B cell (primary cell): ENCODE measurements around the gene CCDC13. TPM values are rescaled to one million over a fixed set of nuclear protein-coding genes. Genes with fewer than 3 reads are reported as not detected.

Experiments used
- ATAC-seq: fragments of 200-7000 bp; cut with Tn5 transposase; one replicate; pipeline ENCODE4 v1.10.0; 2021; ENCODE audit warnings: low read depth, mild to moderate bottlenecking, moderate number of reproducible peaks, moderate library complexity
- CTCF ChIA-PET: fragments of 350-600 bp; sonication (Branson Sonifier 250); formaldehyde crosslinking; loops from one replicate; lab custom pipeline; 2021; ENCODE audit warnings: antibody characterized with exemption, inconsistent platforms; lab: Charles Lee
- POLR2A ChIA-PET: fragments of 350-600 bp; sonication (Branson Sonifier 250); formaldehyde crosslinking; loops from one replicate; lab custom pipeline; 2021; ENCODE audit warnings: antibody characterized with exemption; lab: Charles Lee
- DNase-seq: peaks from one replicate; pipeline ENCODE4 v3.0.0; 2013
- H2AFZ ChIP-seq: 2 replicates; pipeline ENCODE4 v1.6.1; 2012; ENCODE audit warnings: mild to moderate bottlenecking, low read depth, low read length; ENCODE audit not compliant: insufficient read depth, poor library complexity, severe bottlenecking
- H3K27ac ChIP-seq, 2 donors: 1 replicate in 1 of 2; 2 replicates in 1 of 2; pipeline ENCODE4 v1.5.1; 2012 to 2013; ENCODE audit warnings: low read length in 2 of 2, mild to moderate bottlenecking in 2 of 2, moderate library complexity in 1 of 2
- H3K27me3 ChIP-seq, 4 experiments: fragments of 200-600 bp in 1 of 4; sonication (generic) in 1 of 4; replicated peaks in 1 of 4; 1 replicate in 2 of 4; 2 replicates in 2 of 4; pipeline versions ENCODE4 v1.6.1 to v1.7.0; 2013 to 2016; ENCODE audit warnings: low read length in 3 of 4, mild to moderate bottlenecking in 2 of 4, mixed read lengths in 1 of 4, moderate library complexity in 1 of 4; ENCODE audit not compliant: insufficient read depth in 4 of 4, control insufficient read depth in 3 of 4; ENCODE audit errors: control extremely low read depth in 1 of 4
- H3K36me3 ChIP-seq, 2 experiments: replicated peaks in 1 of 2; 1 replicate in 1 of 2; 2 replicates in 1 of 2; pipeline versions ENCODE4 v1.6.1 to v1.7.1; 2013; ENCODE audit warnings: low read length in 1 of 2; ENCODE audit not compliant: insufficient read depth in 2 of 2, control insufficient read depth in 1 of 2; ENCODE audit errors: control extremely low read depth in 1 of 2, extremely low read depth in 1 of 2
- H3K4me1 ChIP-seq, 2 donors: fragments of 200-600 bp in 1 of 2; sonication (generic) in 1 of 2; 1 replicate in 1 of 2; 2 replicates in 1 of 2; pipeline versions ENCODE4 v1.5.1 to v1.6.1; 2013 to 2017; ENCODE audit warnings: low read length in 2 of 2; ENCODE audit not compliant: control insufficient read depth in 2 of 2, insufficient read depth in 2 of 2
- H3K4me2 ChIP-seq: replicated peaks from 2 replicates; pipeline ENCODE3; 2012; ENCODE audit warnings: mild to moderate bottlenecking, low read depth, low read length; ENCODE audit not compliant: poor library complexity, severe bottlenecking
- H3K4me3 ChIP-seq, 5 experiments: fragments of 200-600 bp in 1 of 5; sonication (generic) in 1 of 5; 1 replicate in 3 of 5; 2 replicates in 2 of 5; pipeline versions ENCODE4 v1.5.1 to v1.7.0; 2011 to 2016; ENCODE audit warnings: low read length in 4 of 5, mild to moderate bottlenecking in 4 of 5, low read depth in 2 of 5, control low read depth in 1 of 5, moderate library complexity in 1 of 5; ENCODE audit not compliant: insufficient read depth in 1 of 5; ENCODE audit errors: control extremely low read depth in 1 of 5, extremely low read depth in 1 of 5
- H3K79me2 ChIP-seq: fragments of 200-600 bp; sonication (generic); one replicate; pipeline ENCODE4 v1.6.0; 2016; ENCODE audit warnings: low read length; ENCODE audit not compliant: control insufficient read depth, insufficient read depth
- H3K9ac ChIP-seq: fragments of 200-600 bp; sonication (generic); 2 replicates; pipeline ENCODE4 v1.6.1; 2017; ENCODE audit warnings: mild to moderate bottlenecking, low read length, moderate library complexity
- H3K9me3 ChIP-seq, 3 donors: one replicate each; pipeline versions ENCODE4 v1.6.1 to v1.7.1; 2013; ENCODE audit warnings: low read length in 2 of 3; ENCODE audit not compliant: control insufficient read depth in 2 of 3, insufficient read depth in 1 of 3; ENCODE audit errors: control extremely low read depth in 1 of 3
- H4K20me1 ChIP-seq: 2 replicates; pipeline ENCODE4 v1.6.0; 2012; ENCODE audit warnings: mild to moderate bottlenecking, low read length; ENCODE audit not compliant: insufficient read depth, control insufficient read depth, poor library complexity, severe bottlenecking
- H3K27ac Mint-ChIP-seq: one replicate; pipeline ENCODE4 v1.8.0; 2021; ENCODE audit warnings: mixed read lengths
- H3K27me3 Mint-ChIP-seq: one replicate; pipeline ENCODE4 v1.8.0; 2021; ENCODE audit warnings: mixed read lengths
- H3K4me1 Mint-ChIP-seq: one replicate; pipeline ENCODE4 v1.8.0; 2021; ENCODE audit warnings: mixed read lengths
- H3K4me3 Mint-ChIP-seq: one replicate; pipeline ENCODE4 v1.8.0; 2021; ENCODE audit warnings: mixed read lengths
- H3K9me3 Mint-ChIP-seq: one replicate; pipeline ENCODE4 v1.8.0; 2022; ENCODE audit warnings: mixed read lengths; ENCODE audit not compliant: insufficient read depth
- EZH2 ChIP-seq: IDR thresholded peaks from 2 replicates; pipeline ENCODE4 v1.6.1; 2012; ENCODE audit warnings: borderline replicate concordance, low read depth, mild to moderate bottlenecking, moderate library complexity, low read length; ENCODE audit not compliant: insufficient read depth, poor library complexity, severe bottlenecking
- WGBS: methylation state at CpG from one replicate; pipeline ENCODE4 v1.1.5; 2013; ENCODE audit warnings: missing lambda C conversion rate; ENCODE audit not compliant: insufficient coverage; 5-methylcytosine and 5-hydroxymethylcytosine counted together
- intact Hi-C: fragments of 100-400 bp; cut with micrococcal nuclease; formaldehyde crosslinking; loops from one replicate; pipeline ENCODE4 v1.10.0; 2022
- polyA plus RNA-seq: library from polyadenylated mRNA; depleted of rRNA; stranded (reverse); fragments of >200 nt; gene quantifications from 2 replicates; pipeline ENCODE4 v1.2.3, GENCODE V29; 2012
- total RNA-seq, 2 donors: library from RNA; stranded (reverse); fragments of 120-200 nt in 1 of 2; gene quantifications; 1 replicate in 1 of 2; 2 replicates in 1 of 2; pipeline versions ENCODE4 v1.2.3 to v1.2.4, GENCODE V29; 2013 to 2022
- TF ChIP-seq, protein P1 (sequence below): fragments of 200-600 bp; IDR thresholded peaks from one replicate; pipeline ENCODE4 v1.8.0; 2022; ENCODE audit warnings: antibody characterized with exemption, mild to moderate bottlenecking

Gene CCDC13
- total and polyA plus RNA-seq, 2 donors (not counting 1 experiment from before 2014, with no cell fraction given) = 1.5 to 1.9 TPM

DNA sequence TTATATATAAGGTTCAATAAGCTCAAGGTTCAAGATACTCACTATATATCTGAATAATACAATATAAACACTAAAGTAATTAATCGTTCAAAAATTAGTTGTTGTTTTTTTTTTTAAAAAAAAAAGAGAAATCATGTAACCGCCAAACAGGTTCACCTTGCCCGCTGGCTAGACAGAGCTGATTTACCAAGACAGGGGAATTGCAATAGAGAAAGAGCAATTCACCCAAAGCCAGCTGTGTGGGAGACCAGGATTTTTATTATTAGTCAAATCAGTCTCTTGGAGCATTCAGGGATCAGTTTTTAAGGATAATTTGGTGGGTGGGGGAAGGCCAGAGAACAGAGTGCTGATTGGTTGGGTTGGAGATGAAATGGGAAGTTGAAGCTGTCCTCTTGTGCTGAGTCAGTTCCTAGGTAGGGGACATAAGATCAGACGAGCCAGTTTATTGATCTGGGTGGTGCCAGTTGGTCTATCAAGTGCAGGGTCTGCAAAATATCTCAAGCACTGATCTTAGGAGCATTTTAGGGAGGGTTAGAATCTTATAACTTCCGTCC lies 23.4 kb upstream of the CCDC13 start:
- no peak overlapping the region for H3K4me3 ChIP-seq
- Mint-ChIP-seq H3K4me1 (peaks cover 16% of the 10 kb centered on the region), H3K27me3 (no peaks in the 10 kb centered on the region), H3K4me3 (no peak overlapping the region), H3K9me3 (no peaks in the 10 kb centered on the region), H3K27ac (no peak overlapping the region)
- H2AFZ ChIP-seq = no peak overlapping the region
- no peaks in the 10 kb centered on the region for H3K27me3 ChIP-seq
- no peak overlapping the region for H3K9ac ChIP-seq
- ChIA-PET POLR2A (no interaction called here), CTCF (interaction anchor here (0.7 to 1.2 kb wide), 4 partner anchors 16 to 181 kb away, joined by 3 to 7 read pairs (median 3); no protein-coding TSS in a partner anchor)
- H3K79me2 ChIP-seq = peaks cover 11% of the 10 kb centered on the region
- no peak overlapping the region for H3K27ac ChIP-seq
- no peak for TF ChIP-seq EZH2
- TF ChIP-seq, protein P1, sequence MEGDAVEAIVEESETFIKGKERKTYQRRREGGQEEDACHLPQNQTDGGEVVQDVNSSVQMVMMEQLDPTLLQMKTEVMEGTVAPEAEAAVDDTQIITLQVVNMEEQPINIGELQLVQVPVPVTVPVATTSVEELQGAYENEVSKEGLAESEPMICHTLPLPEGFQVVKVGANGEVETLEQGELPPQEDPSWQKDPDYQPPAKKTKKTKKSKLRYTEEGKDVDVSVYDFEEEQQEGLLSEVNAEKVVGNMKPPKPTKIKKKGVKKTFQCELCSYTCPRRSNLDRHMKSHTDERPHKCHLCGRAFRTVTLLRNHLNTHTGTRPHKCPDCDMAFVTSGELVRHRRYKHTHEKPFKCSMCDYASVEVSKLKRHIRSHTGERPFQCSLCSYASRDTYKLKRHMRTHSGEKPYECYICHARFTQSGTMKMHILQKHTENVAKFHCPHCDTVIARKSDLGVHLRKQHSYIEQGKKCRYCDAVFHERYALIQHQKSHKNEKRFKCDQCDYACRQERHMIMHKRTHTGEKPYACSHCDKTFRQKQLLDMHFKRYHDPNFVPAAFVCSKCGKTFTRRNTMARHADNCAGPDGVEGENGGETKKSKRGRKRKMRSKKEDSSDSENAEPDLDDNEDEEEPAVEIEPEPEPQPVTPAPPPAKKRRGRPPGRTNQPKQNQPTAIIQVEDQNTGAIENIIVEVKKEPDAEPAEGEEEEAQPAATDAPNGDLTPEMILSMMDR = no peak
- ATAC-seq = no peak
- no peak for DNase-seq
- H3K4me1 ChIP-seq = peaks cover 0 to 9% of the 10 kb centered on the region in 2 donors
- no peaks in the 10 kb centered on the region for H4K20me1 ChIP-seq
- WGBS = 93% methylated on average over 2 of the region's 5 CpGs
- H3K36me3 ChIP-seq = peaks cover 0 to 2% of the 10 kb centered on the region in 2 experiments
- intact Hi-C loops = no loop called here
- no peaks in the 10 kb centered on the region for H3K9me3 ChIP-seq
- no peak overlapping the region for H3K4me2 ChIP-seq

DNA sequence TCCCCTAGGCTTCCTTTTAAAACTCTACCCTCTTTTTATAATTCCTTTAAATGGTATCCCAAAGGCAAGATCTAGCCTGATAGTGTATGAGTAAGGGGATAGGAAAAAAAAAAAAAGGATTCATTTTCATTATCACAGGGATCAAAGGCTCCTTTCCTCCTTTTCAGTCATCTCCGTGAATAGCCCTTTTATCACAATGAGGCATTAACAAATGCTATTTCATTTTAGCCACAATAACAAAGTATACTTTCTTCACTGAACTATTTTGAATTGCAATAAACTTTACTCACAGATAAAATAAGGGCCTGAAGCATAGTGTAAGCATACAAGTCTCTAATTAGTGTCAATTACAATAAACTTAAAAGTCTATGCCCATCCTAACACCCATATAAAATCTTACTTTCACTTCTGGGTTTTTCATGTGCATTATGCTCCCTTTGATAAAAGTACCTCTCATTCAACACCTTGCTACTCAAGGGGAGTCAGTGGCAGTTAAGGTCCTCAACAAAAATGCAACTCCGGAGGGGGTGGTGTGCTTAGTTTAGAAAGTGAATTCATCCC lies 22.6 kb upstream of the CCDC13 start:
- H3K79me2 ChIP-seq = peaks cover 5% of the 10 kb centered on the region
- no peak overlapping the region for H3K27ac Mint-ChIP-seq
- H3K36me3 ChIP-seq = peaks cover 0 to 2% of the 10 kb centered on the region in 2 experiments
- no peak overlapping the region for H3K9ac ChIP-seq
- H3K27me3 Mint-ChIP-seq = no peaks in the 10 kb centered on the region
- no peak overlapping the region for H3K4me2 ChIP-seq
- H3K9me3 Mint-ChIP-seq = no peaks in the 10 kb centered on the region
- no CpG with 5 or more reads among the region's 2 CpGs for WGBS
- ATAC-seq (no peak), DNase-seq (no peak)
- H3K4me3 Mint-ChIP-seq = no peak overlapping the region
- no peaks in the 10 kb centered on the region for H3K9me3 ChIP-seq
- POLR2A ChIA-PET = no interaction called here
- peaks cover 0 to 9% of the 10 kb centered on the region in 2 donors for H3K4me1 ChIP-seq
- H3K4me1 Mint-ChIP-seq = peaks cover 13% of the 10 kb centered on the region
- H3K4me3 ChIP-seq = no peak overlapping the region
- no peak overlapping the region for H2AFZ ChIP-seq
- CTCF ChIA-PET = interaction anchor here (0.7 to 1.8 kb wide), 4 partner anchors 16 to 181 kb away, joined by 3 to 8 read pairs (median 3); no protein-coding TSS in a partner anchor
- no peaks in the 10 kb centered on the region for H4K20me1 ChIP-seq
- no peak overlapping the region for H3K27ac ChIP-seq
- intact Hi-C loops = no loop called here
- TF ChIP-seq EZH2 = no peak
- TF ChIP-seq, protein P1 = no peak
- no peaks in the 10 kb centered on the region for H3K27me3 ChIP-seq
